HG03135 (cell line): ENCODE data around the gene ADORA1.
A peak's percentile ranks its signal among the peaks of the same experiment; 100 is the strongest.

ENCODE experiments used
- ATAC-seq: cut with Tn5 transposase; IDR thresholded peaks from one replicate; pipeline ENCODE4 v1.9.1; 2021; ENCODE audit warnings: mild to moderate bottlenecking, moderate library complexity; ENCODE audit not compliant: unreplicated experiment

Gene ADORA1

GRCh38 chr1:203170625-203171330 lies 43.3 kb downstream of the ADORA1 start:
- ATAC-seq: no peak

GRCh38 chr1:203171341-203172183 lies 44.0 kb downstream of the ADORA1 start:
- ATAC-seq: no peak

GRCh38 chr1:203172184-203173010 lies 44.9 kb downstream of the ADORA1 start:
- ATAC-seq: no peak

- ATAC-seq: no peak
These were observed 45.6 kb downstream of the ADORA1 start for GRCh38 chr1:203173011-203173555.

- ATAC-seq: peak; percentile 85
These were observed 46.0 kb downstream of the ADORA1 start for GRCh38 chr1:203173566-203173965.

GRCh38 chr1:203174324-203174985 lies 46.9 kb downstream of the ADORA1 start:
- ATAC-seq: no peak

- ATAC-seq: no peak
These were observed 47.8 kb downstream of the ADORA1 start, which contains the start of gene MYBPH for GRCh38 chr1:203175237-203175826. Gene MYBPH (minus strand): TSS chr1:203175826. CDS start chr1:203175755, 71 bp downstream.

GRCh38 chr1:203175827-203176241 lies 48.3 kb downstream of the ADORA1 start:
- no peak for ATAC-seq

- no peak for ATAC-seq
These were observed 48.9 kb downstream of the ADORA1 start for GRCh38 chr1:203176273-203177035.

GRCh38 chr1:203177036-203177405 lies 49.5 kb downstream of the ADORA1 start:
- ATAC-seq: no peak

- ATAC-seq: no peak
These were observed 50.0 kb downstream of the ADORA1 start for GRCh38 chr1:203177470-203178039.

GRCh38 chr1:203178083-203178482 lies 50.6 kb downstream of the ADORA1 start:
- ATAC-seq: no peak

GRCh38 chr1:203178821-203179666 lies 51.5 kb downstream of the ADORA1 start:
- ATAC-seq: no peak

- no peak for ATAC-seq
These were observed 52.1 kb downstream of the ADORA1 start for GRCh38 chr1:203179667-203180005.

GRCh38 chr1:203180611-203181330 lies 53.2 kb downstream of the ADORA1 start:
- no peak for ATAC-seq

GRCh38 chr1:203181586-203182386 lies 54.3 kb downstream of the ADORA1 start:
- no peak for ATAC-seq
